CD4-positive, alpha-beta T cell treated with Interleukin-15 for 4 hours (primary cell): ENCODE measurements around the gene AHNAK.
"Not testable (repeated sequence)": the region's sequence is repeated elsewhere in the genome, so short reads cannot be mapped to it uniquely, and the experiment has no call there.

Source experiments
- DNase-seq: peaks from one replicate; pipeline ENCODE4 v3.0.0-alpha.2; 2020; ENCODE audit warnings: low spot score

Gene AHNAK, protein sequence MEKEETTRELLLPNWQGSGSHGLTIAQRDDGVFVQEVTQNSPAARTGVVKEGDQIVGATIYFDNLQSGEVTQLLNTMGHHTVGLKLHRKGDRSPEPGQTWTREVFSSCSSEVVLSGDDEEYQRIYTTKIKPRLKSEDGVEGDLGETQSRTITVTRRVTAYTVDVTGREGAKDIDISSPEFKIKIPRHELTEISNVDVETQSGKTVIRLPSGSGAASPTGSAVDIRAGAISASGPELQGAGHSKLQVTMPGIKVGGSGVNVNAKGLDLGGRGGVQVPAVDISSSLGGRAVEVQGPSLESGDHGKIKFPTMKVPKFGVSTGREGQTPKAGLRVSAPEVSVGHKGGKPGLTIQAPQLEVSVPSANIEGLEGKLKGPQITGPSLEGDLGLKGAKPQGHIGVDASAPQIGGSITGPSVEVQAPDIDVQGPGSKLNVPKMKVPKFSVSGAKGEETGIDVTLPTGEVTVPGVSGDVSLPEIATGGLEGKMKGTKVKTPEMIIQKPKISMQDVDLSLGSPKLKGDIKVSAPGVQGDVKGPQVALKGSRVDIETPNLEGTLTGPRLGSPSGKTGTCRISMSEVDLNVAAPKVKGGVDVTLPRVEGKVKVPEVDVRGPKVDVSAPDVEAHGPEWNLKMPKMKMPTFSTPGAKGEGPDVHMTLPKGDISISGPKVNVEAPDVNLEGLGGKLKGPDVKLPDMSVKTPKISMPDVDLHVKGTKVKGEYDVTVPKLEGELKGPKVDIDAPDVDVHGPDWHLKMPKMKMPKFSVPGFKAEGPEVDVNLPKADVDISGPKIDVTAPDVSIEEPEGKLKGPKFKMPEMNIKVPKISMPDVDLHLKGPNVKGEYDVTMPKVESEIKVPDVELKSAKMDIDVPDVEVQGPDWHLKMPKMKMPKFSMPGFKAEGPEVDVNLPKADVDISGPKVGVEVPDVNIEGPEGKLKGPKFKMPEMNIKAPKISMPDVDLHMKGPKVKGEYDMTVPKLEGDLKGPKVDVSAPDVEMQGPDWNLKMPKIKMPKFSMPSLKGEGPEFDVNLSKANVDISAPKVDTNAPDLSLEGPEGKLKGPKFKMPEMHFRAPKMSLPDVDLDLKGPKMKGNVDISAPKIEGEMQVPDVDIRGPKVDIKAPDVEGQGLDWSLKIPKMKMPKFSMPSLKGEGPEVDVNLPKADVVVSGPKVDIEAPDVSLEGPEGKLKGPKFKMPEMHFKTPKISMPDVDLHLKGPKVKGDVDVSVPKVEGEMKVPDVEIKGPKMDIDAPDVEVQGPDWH (N-terminal part only)

GRCh38 chr11:62546244-62546928 is at the start of gene AHNAK:
Gene AHNAK (minus strand): TSS chr11:62546806. CDS start chr11:62536098, 10,708 bp downstream.
- DNase-seq = peak; percentile 83

DNA sequence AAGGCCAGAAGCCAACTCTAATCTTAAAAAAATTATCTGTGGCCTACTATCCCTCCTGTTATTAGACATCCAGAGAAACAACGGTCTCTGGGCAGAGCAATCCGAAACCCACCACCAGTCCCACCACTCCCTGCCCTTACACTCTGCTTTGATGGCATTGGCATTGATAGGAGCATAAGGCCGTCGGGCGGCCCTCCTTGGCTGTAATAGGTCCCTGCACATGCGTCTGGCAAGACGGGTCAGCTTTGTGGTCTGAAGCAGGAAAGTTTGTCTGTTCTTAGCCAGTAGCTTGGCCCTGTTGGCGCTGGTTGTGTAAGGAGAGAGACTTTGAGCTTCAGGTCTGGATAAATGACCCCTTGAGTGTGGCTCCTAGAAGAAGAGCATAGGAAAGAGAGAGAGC is 48.5 kb upstream of the AHNAK start:
- DNase-seq = no peak

- DNase-seq = peak; percentile 80
Observed at GRCh38 chr11:62593434-62594044, 46.9 kb upstream of the AHNAK start.

- DNase-seq = no peak
Observed at GRCh38 chr11:62592989-62593421, 46.4 kb upstream of the AHNAK start.

DNA sequence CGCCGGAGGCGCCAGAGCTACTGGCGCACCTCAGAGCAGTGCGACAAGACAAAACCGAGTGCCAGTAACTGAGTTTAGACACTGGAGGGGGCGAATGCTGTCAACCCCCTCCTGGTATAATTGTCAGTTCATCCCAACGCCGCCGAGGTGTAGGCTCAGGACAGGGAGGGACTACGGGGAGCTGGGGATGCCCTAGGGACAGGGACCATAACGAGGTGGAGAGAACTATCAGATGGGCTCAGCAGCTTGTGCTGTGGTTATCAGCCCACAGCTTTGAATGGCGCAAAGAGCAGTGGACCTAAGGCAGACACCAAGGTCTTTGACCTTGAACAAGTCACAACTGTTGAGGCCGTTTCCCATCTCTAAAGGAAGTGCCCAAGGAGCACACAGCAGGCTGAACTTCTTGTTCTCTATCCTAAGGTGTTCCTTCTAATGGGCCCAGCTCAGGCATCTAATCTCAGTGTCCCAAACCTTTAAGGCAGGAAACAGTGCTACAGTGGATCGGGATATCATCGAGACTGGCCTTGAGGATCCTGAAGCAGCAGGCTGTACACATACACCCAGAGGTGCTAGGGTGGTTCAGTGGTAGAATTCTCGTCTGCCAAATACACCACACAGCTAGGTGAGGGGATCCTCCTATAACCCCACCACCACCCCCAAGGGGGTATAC is 45.7 kb upstream of the AHNAK start:
- no peak for DNase-seq

- peak; percentile 98 for DNase-seq
Observed at GRCh38 chr11:62591448-62592145, 45.0 kb upstream of the AHNAK start, which contains the start of gene TUT1. Gene TUT1 (minus strand): TSS chr11:62591523. CDS start chr11:62591485, 38 bp downstream.

- peak; percentile 19 for DNase-seq
Observed at GRCh38 chr11:62588966-62589637, 42.5 kb upstream of the AHNAK start.

- not testable (repeated sequence) for DNase-seq
Observed at GRCh38 chr11:62585356-62585755, 38.8 kb upstream of the AHNAK start.

GRCh38 chr11:62581735-62582134 is 35.1 kb upstream of the AHNAK start:
- not testable (repeated sequence) for DNase-seq

GRCh38 chr11:62580959-62581715 is 34.5 kb upstream of the AHNAK start:
- DNase-seq = no peak

GRCh38 chr11:62579252-62579651 is 32.6 kb upstream of the AHNAK start:
- DNase-seq = no peak

- DNase-seq = no peak
Observed at GRCh38 chr11:62578541-62578940, 31.9 kb upstream of the AHNAK start.

DNA sequence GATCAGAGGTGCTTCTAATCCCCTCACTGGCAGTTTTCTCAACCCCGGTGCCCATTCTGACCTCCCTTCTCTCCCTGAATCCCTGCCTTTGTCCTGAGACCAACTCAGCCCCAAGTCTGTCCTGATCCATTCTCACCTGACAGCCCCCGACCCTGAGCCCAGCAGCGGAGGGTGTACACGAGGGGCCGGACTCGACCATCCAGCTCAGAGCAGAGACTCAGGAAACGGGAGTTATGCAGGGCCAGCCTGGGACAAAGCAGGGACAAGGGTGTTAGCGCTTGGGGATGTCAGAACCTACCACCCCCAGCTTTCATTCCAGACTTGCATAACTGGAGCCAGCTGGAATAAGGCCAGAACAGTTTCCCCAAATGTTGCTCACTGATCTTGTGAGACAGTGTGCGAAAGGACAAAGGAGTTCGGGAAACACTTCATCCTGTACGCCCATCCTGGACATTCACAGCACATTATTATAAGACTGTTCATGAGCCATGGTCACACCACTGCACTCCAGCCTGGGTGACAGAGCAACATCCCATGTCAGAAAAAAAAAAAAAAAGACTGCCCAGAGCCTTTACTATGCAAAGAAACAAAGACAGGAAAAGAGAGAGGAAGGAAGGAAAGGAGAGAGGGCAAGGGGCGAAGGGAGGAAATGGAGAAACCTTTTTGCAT is 30.6 kb upstream of the AHNAK start:
- no peak for DNase-seq

GRCh38 chr11:62575837-62576236 is 29.2 kb upstream of the AHNAK start:
- DNase-seq = no peak

DNA sequence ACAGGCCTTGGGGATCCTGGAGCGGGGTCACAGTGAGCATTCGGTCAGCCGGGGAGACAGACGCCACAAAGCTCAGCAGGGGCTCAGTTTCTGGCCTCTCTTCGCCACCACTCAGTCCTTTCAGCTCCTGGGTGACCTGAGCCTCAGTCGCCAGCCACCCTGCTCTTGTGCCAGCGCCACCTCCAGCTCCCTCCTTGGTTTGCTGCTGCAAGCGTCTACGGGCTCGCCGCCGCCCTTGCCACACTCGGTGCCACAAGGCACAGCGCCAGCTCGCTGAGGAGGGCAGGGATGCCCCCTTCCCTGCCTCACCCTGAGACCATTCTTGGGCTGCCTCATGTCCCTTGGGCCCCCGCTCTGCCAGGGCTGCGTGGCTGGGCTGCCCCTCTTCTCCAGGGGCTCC is 28.6 kb upstream of the AHNAK start:
- no peak for DNase-seq

GRCh38 chr11:62574363-62575071 is 27.9 kb upstream of the AHNAK start:
- no peak for DNase-seq
